NCI-H1436 (cell line): Measurements from ENCODE around the gene WDR43.
A peak's percentile ranks its signal among the peaks of the same experiment; 100 is the strongest.

ENCODE experiments used
- DNase-seq: peaks from one replicate; lab custom pipeline; 2025; lab: John Stamatoyannopoulos, UW

WDR43 gene

DNA sequence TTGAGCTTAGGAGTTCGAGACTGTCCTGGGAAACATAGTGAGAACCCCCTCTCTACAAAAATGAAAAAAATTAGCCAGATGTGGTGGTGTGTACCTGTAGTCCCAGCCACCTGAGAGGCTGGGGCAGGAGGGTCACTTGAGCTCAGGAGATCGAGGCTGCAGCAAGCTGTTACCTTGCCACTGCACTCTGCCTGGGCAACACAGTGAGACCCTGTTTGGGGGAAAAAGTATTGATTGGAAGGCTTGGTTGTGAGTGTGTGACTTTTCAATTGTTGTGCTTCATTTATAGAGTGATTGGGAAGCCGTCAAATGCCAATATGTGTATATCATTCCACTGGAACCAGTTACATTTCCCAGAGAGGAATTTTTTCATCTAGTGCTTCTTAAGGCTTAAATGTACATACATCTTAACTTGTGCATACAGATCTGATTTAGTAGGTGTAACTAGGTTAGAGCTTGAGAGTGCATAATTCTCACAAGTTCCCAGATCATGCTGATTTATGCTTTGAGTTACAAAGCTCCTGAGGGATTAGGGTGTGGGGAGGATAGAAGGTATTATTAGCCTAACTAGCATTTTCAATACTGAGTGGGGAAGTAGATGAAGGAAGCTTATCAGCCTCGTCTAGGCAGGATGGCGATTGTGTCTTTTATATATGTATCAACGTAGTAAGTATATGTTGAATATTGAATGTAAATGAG, 15.3 kb downstream of the WDR43 start:
- DNase-seq, result no peak

DNA sequence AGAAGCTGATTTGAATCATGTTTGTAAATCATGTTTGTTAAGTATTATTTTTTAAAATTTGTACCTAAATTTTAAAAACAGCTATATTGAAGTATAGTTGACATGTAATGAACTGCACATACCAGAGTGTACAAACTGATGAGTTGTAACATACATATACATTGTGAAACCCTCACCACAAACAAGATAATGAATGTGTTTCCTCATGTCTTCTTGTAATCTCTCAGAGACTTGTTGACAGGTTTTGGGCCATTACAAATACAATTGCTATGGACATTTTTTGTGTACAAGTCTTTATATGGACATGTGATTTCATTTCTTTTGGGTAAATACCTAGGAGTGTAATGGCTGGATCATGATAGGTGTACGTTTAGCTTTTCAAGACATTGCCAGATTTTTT, 21.5 kb downstream of the WDR43 start:
- no peak for DNase-seq

DNA sequence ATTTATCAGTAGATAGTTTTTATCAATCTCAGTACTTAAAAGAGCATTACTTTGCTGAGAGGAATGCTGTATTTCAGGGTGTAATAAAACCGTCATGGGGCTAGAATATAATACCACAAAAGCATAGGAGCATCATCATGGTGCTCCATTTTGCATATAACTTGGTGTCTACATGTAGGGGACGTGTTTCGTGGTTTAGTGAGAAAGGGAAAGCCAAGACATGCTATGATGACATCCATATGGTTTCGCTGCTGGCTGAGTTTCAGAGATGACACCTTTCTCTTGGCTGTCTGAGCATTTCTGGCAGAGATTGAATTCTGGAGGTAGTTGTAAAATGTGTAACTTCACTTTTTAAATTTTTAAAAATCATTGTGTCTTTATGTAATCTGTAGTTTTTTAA, 32.4 kb downstream of the WDR43 start:
- no peak for DNase-seq

DNA sequence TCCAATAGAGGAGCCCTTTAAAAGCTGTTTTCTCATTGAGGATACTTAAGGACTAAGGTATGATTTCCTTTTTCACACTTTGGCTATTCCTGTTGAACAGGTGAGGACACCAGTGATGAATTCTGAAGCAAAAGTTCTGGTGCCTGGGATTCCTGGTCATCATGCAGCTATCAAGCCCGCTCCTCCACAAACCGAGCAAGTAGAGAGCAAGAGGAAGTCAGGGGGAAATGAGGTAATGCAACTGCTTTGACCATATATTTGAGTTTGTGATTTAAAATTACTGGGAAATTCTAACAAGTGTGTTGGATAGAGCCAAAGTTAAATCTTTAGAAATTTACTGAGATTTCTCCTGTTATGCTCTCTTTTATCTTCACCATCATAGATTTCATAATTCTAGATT, 33.0 kb downstream of the WDR43 start:
- no peak for DNase-seq

DNA sequence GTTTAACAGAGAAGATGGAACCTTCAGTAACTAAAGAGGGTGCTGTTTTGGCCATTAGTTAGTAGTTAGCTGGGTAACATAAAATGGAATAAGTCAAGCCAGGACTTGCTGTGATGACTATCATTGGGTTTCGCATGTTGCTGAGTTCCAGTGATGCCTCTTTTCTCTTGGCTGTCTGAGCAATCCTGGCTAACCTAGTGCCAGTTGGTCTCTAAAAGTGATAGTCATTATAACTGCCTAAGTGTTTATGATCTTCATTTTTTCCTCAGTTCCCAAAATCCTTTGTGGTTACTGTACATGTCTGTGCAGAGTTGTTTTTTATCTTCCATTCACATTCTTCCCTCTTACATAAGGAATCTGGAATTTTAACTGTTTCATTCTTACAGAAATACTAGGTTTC, 33.4 kb downstream of the WDR43 start:
- no peak for DNase-seq

DNA sequence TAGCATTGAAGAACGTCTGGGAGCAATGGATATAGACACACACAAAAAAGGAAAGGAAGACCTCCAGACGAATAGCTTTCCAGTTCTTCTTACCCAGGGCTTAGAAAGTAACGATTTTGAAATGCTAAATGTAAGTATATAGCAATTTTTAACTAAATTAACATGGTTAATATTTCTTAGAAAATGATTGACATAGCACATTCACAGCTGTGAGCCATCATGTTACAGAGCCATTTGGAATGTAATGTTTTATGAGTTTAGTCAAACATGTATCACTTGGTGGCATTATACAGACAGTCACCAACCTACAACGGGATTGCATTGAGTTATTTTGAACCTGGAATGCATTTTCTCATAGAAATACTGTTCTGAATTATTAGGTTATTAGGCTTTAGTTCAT, 35.1 kb downstream of the WDR43 start:
- no peak for DNase-seq

DNA sequence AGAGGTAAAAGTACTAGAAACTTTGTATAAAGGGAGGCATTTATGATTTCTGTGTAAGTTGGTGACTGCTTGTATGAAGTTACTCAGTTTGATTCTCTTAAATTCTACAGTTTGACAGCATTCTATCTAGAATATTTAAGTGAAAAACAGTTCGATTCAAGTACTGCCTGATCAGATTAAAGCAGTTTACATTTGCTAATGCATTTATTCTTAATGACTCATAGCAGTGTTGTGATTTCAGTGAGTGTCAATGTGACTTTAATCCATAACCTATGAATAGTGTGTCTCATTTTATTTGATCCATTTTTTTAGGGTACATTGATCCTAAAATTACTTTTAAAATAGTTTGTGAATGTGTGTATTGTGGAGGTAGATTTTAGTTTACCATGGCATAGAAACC, 35.7 kb downstream of the WDR43 start:
- no peak for DNase-seq

DNA sequence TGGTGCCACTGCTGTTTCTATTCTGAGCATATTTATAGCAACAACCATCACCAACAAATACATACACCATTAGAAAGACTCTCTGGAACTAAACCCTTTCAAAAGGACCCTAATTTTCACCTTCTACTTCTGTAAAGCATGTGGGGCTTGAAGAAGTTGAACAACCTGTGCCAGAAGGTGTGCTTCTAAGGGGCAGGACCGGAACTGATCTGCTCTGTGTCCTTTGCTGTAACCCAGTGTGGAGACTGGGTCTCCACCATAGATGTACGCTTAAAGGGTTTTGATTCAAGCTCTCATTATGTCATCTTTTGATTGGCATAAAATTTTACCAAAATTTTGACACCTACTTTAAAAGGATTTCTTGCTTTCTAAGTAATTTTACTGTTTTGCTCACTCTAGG, 40.3 kb downstream of the WDR43 start:
- DNase-seq, result no peak

DNA sequence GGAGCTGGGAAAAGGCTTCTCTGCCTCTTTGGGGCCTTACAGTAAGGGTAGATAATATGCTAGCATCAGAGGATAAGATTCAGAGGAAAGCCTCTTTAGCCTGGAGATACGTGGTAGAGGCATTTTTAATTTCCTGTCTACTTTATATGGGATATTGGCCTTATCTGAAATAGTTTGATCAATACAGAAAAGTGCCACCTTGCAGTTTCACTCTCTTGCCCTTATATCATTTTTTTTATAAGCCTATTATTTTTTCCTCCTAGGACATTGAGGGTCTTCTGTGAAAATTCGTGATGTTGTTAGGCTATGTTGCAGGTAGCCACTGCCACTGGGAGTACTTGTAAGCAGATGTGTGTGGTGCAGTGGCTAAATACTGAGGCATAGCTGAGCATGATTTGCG, 46.5 kb downstream of the WDR43 start:
- DNase-seq, result no peak

DNA sequence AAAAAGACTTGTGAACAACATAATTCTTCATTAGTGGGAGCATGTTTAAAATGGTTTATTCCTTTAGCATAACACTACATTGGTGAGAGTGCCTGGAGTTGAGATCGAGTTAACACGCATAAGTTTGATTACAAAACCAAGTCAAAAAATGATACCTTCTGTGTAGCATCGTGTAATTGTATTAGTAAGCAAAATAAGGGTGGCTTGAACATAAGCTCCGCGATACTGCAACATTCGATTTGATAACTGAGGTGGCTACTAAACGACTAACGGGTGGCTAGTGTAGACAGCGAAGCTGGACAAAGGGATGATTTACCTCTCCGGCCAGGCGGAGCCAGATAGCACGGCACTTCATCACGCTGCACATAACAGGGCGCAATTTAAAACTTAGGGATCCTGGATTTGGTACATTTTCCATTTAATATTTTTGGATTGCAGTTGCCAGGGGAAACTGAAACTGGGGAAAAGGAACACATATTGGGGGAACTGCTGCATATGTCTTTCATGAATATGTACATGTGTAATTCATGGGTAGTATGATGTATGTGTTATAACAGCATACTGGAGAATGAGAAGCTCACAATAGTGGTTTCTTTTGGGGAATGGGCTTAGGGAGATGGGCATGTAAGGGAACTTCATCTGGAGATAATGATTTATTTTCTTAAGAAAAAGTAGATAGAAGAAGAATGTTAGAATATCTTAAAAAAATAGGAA, 50.2 kb downstream of the WDR43 start:
- no peak for DNase-seq

DNA sequence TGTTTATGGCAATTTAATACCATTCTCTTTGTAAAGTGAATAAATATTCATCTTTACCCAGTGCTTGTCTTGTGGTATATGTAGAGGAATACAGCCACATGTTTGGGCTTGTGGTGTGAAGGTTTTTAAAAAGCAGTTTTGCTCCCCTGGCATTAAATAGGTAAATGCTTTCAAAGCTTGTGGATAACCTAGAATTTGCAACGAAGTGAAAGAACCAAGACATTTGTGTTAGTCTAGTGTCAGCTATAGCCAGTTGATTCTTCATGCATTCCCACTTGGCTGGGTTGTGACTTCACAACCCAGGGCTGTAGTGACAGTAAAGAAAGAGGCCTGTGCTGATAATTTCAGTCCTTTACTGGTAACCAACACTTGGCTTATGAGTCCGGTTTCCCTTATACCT, 53.7 kb downstream of the WDR43 start:
- DNase-seq, result no peak

DNA sequence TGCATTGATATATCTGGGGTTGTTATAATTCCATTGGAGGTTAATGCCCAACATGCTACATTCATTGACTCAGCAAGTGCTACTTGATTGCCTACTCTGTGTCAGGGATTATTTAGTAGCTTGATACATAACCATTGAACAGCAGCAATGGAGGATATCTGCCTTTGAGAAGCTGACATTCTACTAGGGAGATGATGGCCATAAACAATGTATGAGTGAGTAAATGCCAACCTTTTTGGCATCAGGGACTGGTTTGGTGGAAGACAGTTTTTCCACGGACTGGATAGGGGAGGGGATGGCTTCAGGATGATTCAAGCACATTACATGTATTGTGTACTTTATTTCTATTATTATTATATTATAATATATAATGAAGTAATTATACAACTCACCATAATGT, 54.7 kb downstream of the WDR43 start:
- no peak for DNase-seq

DNA sequence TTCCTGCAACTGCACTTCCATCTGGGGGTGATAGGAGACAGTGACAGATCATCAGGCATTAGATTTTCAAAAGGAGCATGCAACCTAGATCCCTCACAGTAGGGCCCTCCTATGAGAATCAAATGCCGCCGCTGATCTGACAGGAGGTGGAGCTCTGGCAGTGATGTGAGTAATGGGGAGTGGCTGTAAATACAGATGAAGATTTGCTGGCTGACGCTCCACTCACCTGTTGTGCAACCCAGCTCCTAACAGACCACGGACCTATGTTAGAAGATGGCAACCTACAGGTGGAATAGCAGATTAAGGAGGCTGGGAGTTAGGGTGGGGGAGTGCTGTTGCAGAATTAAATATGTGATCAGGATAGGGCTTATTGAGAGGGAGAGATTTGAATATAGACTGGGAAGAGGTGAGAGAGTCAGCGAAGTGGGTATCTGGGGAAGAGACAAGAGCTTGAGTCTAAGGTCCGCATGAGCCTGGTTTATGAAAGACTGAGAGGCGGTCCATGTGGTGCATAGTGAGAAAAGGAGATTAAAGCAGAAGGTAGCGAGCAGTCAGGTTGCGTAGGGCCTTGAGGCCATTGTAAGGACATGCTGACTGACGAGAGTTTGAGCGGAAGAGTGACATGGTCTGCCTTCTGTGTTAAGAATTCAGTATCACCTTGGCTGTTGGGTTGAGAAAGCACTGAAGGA, 55.3 kb downstream of the WDR43 start:
- no peak for DNase-seq

DNA sequence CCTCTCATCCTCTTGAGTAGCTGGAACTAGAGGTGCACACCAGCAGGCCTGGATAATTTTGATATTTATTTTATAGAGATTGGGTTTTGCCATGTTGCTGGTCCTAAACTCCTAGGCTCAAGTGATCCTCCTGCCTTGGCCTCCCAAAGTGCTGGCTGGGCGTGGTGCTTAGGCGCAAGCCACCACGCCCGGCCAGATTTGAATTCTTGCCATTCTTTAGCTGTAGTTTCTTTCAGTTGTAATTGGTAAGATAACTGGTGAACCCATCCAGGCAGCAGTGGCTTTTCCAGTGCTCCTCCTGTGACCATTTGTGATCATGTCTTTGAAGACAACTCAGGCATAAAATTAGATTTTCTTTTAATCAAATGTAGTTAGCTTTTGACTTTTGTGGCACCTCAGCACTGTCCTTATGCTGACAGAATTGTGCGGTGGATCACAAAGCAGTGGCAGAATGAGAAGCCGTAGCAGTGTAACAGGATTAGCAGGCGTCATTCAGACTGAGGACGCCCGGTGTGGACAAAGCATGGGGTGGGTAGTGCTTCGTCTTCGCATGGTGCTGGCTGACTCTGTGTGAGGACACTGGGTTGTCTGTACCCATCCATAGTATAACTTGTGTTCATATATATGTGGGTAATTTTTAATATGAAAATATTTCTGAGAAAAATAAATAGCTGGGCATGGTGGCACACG, 56.6 kb downstream of the WDR43 start:
- no peak for DNase-seq

DNA sequence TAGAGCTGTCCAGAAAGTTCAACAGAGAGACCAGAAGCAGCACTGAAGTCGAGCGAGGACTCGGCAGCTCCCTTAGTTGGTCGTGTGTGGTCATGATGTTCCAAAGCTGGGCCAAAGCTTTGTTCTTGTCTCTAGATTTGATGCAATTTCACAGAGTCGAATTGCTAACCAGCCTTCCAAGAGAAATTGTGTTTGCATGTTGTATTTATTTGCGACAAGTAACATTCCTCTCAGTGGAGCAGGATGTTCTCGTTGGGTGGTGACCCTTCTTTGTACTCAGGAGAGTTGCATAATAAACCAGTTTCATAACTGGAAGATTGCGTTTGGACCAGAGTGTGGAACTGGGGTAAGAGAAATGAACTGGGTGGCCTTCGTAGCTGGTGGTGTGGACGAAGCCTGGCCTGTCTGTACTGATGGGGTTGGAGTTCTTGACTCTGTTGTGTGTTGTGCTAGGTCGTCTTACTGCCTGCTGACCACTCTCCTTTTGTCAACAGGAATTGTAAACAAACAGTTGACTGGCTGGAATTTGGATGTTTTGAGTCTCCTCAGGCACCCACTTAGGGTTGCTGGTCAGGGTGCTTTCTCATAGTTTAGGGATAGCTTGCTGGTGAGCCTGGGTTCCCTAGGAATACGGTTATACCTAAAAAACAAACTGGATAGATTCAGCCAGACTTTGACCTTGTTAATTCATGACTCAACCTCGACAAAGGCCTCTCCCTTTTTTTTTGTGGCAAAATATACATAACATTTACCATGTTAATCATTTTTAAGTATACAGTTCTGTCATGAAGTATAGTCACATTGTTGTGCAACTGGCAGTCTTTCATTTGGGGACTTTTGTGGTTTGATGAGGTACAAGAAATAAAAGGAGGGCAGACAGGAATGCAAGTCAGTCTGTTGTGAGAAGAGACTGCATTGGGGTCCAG, 57.7 kb downstream of the WDR43 start:
- no peak for DNase-seq

DNA sequence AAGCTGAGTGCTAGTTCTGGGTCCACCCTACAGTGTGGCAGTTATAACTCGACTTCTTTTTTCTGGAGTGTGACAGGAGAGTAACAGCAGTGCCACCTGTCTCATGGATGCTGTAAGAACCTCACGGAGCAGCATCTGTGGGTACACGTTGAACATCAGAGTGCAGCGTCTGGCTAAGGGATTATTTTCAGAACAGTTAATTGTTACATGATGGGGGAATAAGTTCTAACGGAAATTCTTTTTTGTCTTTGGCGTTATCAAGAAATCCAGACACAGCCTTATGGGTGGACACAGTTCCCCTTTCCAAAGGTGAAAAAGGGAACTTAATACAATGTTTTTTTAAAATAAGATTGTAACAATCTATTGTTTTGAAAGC, 58.4 kb downstream of the WDR43 start:
- DNase-seq, result no peak

DNA sequence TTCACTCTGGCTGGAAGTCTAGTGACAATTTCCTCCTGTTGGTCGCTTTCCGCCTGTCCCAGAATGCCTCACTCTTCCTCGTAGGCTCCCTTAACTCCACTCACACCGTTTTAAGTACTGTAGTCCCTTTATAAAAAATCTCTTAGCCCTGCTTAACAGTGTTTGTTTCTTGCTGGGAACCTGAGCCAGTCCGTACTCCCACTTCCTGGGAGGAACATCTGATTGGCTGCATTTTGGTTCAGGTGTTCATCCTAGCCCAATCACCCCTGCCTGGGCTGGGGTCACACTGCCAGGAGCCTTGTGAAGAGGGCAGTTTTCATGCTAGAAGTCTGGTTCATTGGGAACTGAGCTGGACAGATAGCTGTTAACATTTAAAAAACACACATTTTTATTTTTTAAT, 61.0 kb downstream of the WDR43 start:
- no peak for DNase-seq

DNA sequence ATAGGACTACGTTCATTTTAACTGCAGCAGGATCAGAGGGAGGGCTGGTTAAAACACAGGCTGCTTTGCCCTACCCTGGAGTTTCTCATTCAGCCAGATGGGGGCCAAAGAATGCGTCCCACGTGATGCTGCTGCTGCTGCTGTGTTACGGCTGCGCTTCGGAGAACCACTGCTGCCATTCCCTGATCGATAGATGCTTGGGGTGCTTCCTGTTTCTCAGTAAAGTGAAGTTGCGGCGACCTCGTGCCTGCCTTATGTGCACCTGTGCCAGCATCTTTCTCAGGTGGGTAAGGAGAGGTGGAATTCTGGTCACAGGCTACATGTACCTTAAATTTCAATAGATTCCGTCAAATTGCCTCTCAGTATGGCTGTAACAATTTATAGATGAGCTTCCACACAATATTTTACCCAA, 62.0 kb downstream of the WDR43 start:
- DNase-seq, result no peak

DNA sequence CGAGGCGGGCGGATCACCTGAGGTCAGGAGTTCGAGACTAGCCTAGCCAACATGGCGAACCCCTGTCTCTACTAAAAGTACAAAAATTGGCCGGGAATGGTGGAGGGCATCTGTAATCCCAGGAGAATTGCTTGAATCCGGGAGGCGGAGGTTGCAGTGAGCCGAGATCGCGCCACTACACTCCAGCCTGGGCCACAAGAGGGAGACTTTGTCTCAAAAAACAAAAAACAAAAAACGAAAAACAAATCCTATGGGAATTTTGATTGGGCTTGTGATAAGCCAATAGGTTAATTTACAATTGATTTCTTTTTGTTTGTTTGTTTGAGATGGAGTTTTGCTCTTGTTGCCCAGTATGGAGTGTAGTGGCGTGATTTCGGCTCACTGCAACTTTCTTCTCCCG, 62.4 kb downstream of the WDR43 start:
- no peak for DNase-seq

DNA sequence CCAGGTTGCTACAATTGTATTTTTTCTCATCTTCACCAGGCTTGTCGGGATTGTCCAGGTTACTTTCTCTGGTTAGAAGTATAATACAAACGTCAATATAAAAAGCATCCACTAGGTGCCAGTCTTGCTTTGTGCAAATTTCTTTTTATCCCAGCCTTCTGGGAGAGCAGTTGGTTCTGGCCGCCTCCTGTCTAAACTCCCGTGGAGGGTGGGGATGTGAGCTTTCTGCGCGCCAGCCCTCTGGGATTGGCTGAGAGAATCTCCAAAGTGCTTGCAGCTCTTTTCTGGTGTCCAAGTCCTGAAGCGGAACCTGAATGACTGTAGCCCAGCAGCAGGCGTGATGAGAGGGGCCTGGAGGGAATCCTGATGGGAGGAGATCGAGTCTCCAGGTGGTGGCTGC, 64.2 kb downstream of the WDR43 start:
- peak; percentile 55 for DNase-seq

DNA sequence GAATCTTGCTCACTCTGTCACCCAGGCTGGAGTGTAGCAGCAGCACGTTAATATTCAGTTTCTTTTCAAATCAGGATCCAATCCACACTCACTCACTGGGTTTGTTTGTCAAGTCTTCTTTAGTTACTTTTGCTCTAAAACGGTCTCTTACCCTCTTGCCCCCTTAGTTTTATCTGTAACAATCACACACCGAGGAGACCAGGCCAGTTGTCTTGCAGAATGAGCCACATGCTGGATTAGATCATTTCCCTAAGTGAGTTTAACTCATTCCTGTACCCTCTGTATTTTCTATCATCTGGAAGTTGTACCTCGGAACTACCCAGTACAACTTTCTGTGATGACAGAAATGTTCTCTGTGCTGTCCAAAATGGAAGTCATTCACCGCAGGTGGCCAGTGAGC, 65.9 kb downstream of the WDR43 start:
- no peak for DNase-seq

DNA sequence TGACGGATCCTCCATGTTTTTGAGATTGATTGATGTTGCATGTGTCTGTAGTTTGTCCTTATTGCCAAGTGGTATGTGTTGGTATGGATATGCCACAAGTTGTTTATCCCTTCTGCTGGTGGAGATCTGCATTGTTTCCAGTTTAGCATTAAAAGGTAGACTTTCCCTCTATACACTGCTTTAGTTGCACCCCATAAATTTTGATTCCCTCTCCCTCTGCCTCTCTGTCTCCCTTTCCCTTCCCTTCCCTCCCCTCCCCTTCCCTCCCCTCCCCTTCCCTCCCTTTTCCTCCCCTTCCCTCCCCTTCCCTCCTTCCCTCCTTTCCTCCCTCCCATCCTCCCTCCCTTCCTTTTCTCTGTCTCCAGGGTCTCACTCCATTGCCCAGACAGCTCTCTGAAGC, 68.0 kb downstream of the WDR43 start:
- DNase-seq, result no peak
